ENCODE data around the gene ARPC1B. TPM values are rescaled to one million over a fixed set of nuclear protein-coding genes. Genes with fewer than 3 reads are reported as not detected.
A peak's percentile ranks its signal among the peaks of the same experiment; 100 is the strongest.

The ARPC1B gene
- total RNA-seq, 2 experiments from 2014 or later: 256 to 258 TPM

GRCh38 chr7:99393355-99394187 lies 19.0 kb downstream of the ARPC1B start:
- no peaks in the 10 kb centered on the region for H3K27me3 Mint-ChIP-seq
- H3K36me3 Mint-ChIP-seq: peaks cover 31% of the 10 kb centered on the region
- H3K9me3 Mint-ChIP-seq: no peaks in the 10 kb centered on the region
- peak overlapping the region; percentile 71 for H3K4me3 Mint-ChIP-seq
- no peak for DNase-seq
- H3K4me1 Mint-ChIP-seq: peaks cover 22% of the 10 kb centered on the region
- H3K27ac Mint-ChIP-seq: peak overlapping the region; percentile 85

DNA sequence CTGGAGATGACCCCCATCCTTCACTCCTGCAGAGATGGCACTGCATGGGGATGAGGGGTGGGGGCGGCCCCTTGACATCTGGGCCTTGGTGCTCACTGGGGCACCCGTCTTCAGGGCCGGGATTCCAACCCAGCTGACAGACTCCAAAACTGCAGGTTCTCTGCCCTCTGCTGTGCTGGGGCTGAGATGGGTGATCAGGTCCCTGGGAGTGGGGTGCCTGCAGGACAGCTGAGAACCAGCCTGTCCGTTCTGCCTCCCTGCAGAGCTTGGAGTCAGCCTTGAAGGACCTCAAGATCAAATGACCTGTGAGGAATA lies 19.6 kb downstream of the ARPC1B start:
- peaks cover 31% of the 10 kb centered on the region for H3K36me3 Mint-ChIP-seq
- H3K27ac Mint-ChIP-seq: peak overlapping the region; percentile 34
- H3K4me3 Mint-ChIP-seq: no peak overlapping the region
- H3K9me3 Mint-ChIP-seq: no peaks in the 10 kb centered on the region
- no peak for DNase-seq
- no peaks in the 10 kb centered on the region for H3K27me3 Mint-ChIP-seq
- H3K4me1 Mint-ChIP-seq: peaks cover 22% of the 10 kb centered on the region

GRCh38 chr7:99395616-99396327 lies 21.2 kb downstream of the ARPC1B start:
- Mint-ChIP-seq H3K4me3 (no peak overlapping the region), H3K27ac (peak overlapping the region; percentile 72), H3K9me3 (no peaks in the 10 kb centered on the region), H3K36me3 (peaks cover 30% of the 10 kb centered on the region), H3K4me1 (peaks cover 22% of the 10 kb centered on the region), H3K27me3 (no peaks in the 10 kb centered on the region)
- no peak for DNase-seq

- peak overlapping the region; percentile 72 for H3K27ac Mint-ChIP-seq
- no peak overlapping the region for H3K4me3 Mint-ChIP-seq
- peaks cover 22% of the 10 kb centered on the region for H3K4me1 Mint-ChIP-seq
- no peaks in the 10 kb centered on the region for H3K27me3 Mint-ChIP-seq
- no peaks in the 10 kb centered on the region for H3K9me3 Mint-ChIP-seq
- no peak for DNase-seq
- peaks cover 34% of the 10 kb centered on the region for H3K36me3 Mint-ChIP-seq
Observed at GRCh38 chr7:99396418-99397296, 22.1 kb downstream of the ARPC1B start.

GRCh38 chr7:99397297-99397983 lies 22.9 kb downstream of the ARPC1B start:
- H3K4me3 Mint-ChIP-seq: no peak overlapping the region
- peak overlapping the region; percentile 75 for H3K27ac Mint-ChIP-seq
- peaks cover 22% of the 10 kb centered on the region for H3K4me1 Mint-ChIP-seq
- no peaks in the 10 kb centered on the region for H3K27me3 Mint-ChIP-seq
- H3K36me3 Mint-ChIP-seq: peaks cover 30% of the 10 kb centered on the region
- no peaks in the 10 kb centered on the region for H3K9me3 Mint-ChIP-seq
- no peak for DNase-seq

GRCh38 chr7:99398891-99399445 lies 24.4 kb downstream of the ARPC1B start:
- Mint-ChIP-seq H3K9me3 (no peaks in the 10 kb centered on the region), H3K36me3 (peaks cover 31% of the 10 kb centered on the region), H3K27me3 (no peaks in the 10 kb centered on the region), H3K27ac (peak overlapping the region; percentile 65), H3K4me3 (no peak overlapping the region), H3K4me1 (peaks cover 17% of the 10 kb centered on the region)
- DNase-seq: no peak

- H3K9me3 Mint-ChIP-seq: no peaks in the 10 kb centered on the region
- H3K27ac Mint-ChIP-seq: peak overlapping the region; percentile 25
- peaks cover 35% of the 10 kb centered on the region for H3K36me3 Mint-ChIP-seq
- H3K27me3 Mint-ChIP-seq: no peaks in the 10 kb centered on the region
- peaks cover 18% of the 10 kb centered on the region for H3K4me1 Mint-ChIP-seq
- no peak overlapping the region for H3K4me3 Mint-ChIP-seq
- DNase-seq: no peak
Observed at GRCh38 chr7:99399597-99399996, 25.1 kb downstream of the ARPC1B start.

DNA sequence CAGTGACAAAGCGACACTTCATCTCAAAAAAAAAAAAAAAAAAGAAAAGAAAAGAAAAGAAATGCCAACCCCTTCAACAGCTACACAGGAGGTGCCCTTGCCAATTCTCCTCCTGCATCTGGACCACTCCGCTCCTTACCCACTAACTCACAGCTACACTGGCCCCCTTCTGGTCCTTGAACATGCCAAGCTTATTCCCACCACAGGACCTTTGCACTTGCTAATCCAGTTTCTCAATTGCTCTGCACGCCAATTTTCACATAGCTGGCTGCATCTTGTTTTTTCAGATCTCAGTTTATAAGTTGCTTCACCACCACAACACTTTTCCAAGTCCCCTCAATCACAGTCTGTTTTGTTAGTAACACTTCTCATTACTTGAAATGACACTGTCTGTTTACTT lies 28.3 kb downstream of the ARPC1B start:
- H3K9me3 Mint-ChIP-seq: no peaks in the 10 kb centered on the region
- no peak overlapping the region for H3K27ac Mint-ChIP-seq
- no peak for DNase-seq
- no peaks in the 10 kb centered on the region for H3K27me3 Mint-ChIP-seq
- H3K4me1 Mint-ChIP-seq: peaks cover 27% of the 10 kb centered on the region
- H3K4me3 Mint-ChIP-seq: no peak overlapping the region
- peaks cover 39% of the 10 kb centered on the region for H3K36me3 Mint-ChIP-seq

- Mint-ChIP-seq H3K4me3 (no peak overlapping the region), H3K36me3 (peaks cover 33% of the 10 kb centered on the region), H3K27me3 (no peaks in the 10 kb centered on the region), H3K9me3 (no peaks in the 10 kb centered on the region), H3K27ac (peak overlapping the region; percentile 11), H3K4me1 (peaks cover 25% of the 10 kb centered on the region)
- no peak for DNase-seq
Observed at GRCh38 chr7:99403764-99404163, 29.2 kb downstream of the ARPC1B start.

DNA sequence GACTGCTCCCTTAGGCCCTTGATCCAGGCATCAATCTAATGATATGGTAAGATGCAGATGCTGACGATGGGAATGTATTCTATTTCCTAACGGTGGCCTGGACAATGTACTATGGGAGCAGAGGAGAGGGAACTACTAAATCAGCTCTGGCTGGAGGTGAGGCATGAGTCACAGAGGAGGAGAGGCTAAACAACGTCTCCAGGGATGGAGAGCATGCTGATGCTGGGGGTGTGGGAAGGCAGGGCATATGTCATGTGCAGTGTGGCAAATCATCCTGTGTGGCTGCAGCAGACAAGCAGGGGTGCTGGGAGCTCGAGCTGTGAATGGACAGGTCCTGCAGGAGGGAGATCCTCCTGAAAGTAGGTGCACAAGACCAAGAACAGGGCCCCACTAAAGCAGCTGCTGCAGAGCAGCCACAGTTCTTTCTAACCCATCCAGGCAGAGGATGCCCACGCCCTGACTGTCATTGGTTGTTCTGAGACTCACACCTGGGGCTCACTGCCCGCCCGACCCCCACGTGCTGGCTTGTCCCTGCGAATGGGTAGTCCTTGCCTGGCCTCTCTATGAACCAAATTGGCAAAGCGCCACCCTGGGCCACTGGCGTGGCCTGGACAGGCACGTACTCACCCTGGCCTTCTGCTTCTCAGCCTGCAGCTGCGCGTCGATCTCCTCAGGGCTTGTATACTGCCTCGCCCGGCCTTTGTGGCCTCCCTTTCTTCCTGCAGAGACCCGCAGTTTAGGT lies 29.9 kb downstream of the ARPC1B start:
- Mint-ChIP-seq H3K27me3 (no peaks in the 10 kb centered on the region), H3K27ac (peak overlapping the region; percentile 11), H3K9me3 (no peaks in the 10 kb centered on the region), H3K4me3 (no peak overlapping the region), H3K36me3 (peaks cover 33% of the 10 kb centered on the region), H3K4me1 (peaks cover 25% of the 10 kb centered on the region)
- DNase-seq: no peak

DNA sequence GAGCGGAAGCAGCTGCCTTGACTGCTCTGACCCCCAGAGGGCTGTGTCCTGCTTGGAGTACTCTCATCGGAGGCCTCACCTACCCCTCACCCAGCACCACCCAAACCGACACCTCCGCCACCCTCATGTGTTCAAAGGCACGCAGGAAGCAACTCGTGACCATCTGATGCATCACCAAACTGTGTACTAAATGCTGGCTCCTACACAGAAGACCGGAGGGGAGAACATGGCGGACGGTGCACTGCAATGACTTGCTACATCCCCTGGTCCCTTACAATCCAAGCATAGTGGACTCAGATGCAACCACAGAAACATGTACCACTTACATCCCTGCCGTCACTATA lies 30.4 kb downstream of the ARPC1B start:
- no peak for DNase-seq
- Mint-ChIP-seq H3K36me3 (peaks cover 33% of the 10 kb centered on the region), H3K4me3 (no peak overlapping the region), H3K9me3 (no peaks in the 10 kb centered on the region), H3K4me1 (peaks cover 28% of the 10 kb centered on the region), H3K27ac (no peak overlapping the region), H3K27me3 (no peaks in the 10 kb centered on the region)

GRCh38 chr7:99406557-99406956 lies 32.0 kb downstream of the ARPC1B start:
- Mint-ChIP-seq H3K27ac (peak overlapping the region; percentile 92), H3K4me1 (peaks cover 39% of the 10 kb centered on the region), H3K27me3 (no peaks in the 10 kb centered on the region), H3K4me3 (peak overlapping the region; percentile 92), H3K36me3 (peaks cover 37% of the 10 kb centered on the region), H3K9me3 (no peaks in the 10 kb centered on the region)
- no peak for DNase-seq

GRCh38 chr7:99407872-99408378 lies 33.4 kb downstream of the ARPC1B start:
- no peaks in the 10 kb centered on the region for H3K9me3 Mint-ChIP-seq
- peak overlapping the region; percentile 92 for H3K27ac Mint-ChIP-seq
- H3K4me3 Mint-ChIP-seq: peak overlapping the region; percentile 92
- peaks cover 39% of the 10 kb centered on the region for H3K4me1 Mint-ChIP-seq
- H3K36me3 Mint-ChIP-seq: peaks cover 36% of the 10 kb centered on the region
- DNase-seq: peak; percentile 45
- H3K27me3 Mint-ChIP-seq: no peaks in the 10 kb centered on the region
